Thoracic aorta (tissue), 2 donors: ENCODE results near the gene GKN1. TPM values are rescaled to one million over a fixed set of nuclear protein-coding genes. Genes with fewer than 3 reads are reported as not detected.
A peak's percentile ranks its signal among the peaks of the same experiment; 100 is the strongest.

ENCODE experiments used
- ATAC-seq: fragments of 150-250 bp; one replicate; pipeline ENCODE4 v1.8.0; 2017; ENCODE audit warnings: low read depth; ENCODE audit not compliant: insufficient number of reproducible peaks, low FRiP score
- DNase-seq: peaks from one replicate; pipeline ENCODE4 v3.0.0-alpha.2; 2020; ENCODE audit warnings: low spot score
- H3K27ac ChIP-seq, 2 donors: fragments of 200-600 bp; sonication (generic); 1 replicate in 1 of 2; 2 replicates in 1 of 2; pipeline ENCODE4 v1.5.1; 2016; ENCODE audit warnings: mild to moderate bottlenecking in 2 of 2, moderate library complexity in 2 of 2
- H3K27me3 ChIP-seq: fragments of 200-600 bp; sonication (generic); replicated peaks from 2 replicates; pipeline ENCODE4 v1.6.0; 2016; ENCODE audit warnings: mild to moderate bottlenecking; ENCODE audit not compliant: insufficient read depth
- H3K36me3 ChIP-seq: fragments of 200-600 bp; sonication (generic); one replicate; pipeline ENCODE4 v1.5.1; 2016
- H3K4me1 ChIP-seq, 2 donors: fragments of 200-600 bp; sonication (generic); 1 replicate in 1 of 2; 2 replicates in 1 of 2; pipeline versions ENCODE4 v1.5.1 to v1.6.0; 2016; ENCODE audit warnings: low read depth in 2 of 2, mild to moderate bottlenecking in 1 of 2; ENCODE audit not compliant: control insufficient read depth in 1 of 2
- H3K4me3 ChIP-seq: fragments of 200-600 bp; sonication (generic); 2 replicates; pipeline ENCODE4 v1.5.1; 2016; ENCODE audit warnings: mild to moderate bottlenecking
- H3K9me3 ChIP-seq: fragments of 200-600 bp; sonication (generic); 2 replicates; pipeline ENCODE4 v1.5.1; 2016
- total RNA-seq, 2 donors: library from RNA; depleted of rRNA; stranded (reverse); fragments of >200 nt; gene quantifications; one replicate each; pipeline versions ENCODE4 v1.1.0 to v1.2.3, GENCODE V29; 2016
- TF ChIP-seq, protein P1 (sequence below): fragments of 200-600 bp; sonication (generic); IDR thresholded peaks from one replicate; pipeline ENCODE4 v1.5.1; 2019; ENCODE audit warnings: antibody characterized with exemption

Gene GKN1
- total RNA-seq, result 10 to 100 TPM in 1 of 2 donors, not detected in 1; 20.7 TPM

DNA sequence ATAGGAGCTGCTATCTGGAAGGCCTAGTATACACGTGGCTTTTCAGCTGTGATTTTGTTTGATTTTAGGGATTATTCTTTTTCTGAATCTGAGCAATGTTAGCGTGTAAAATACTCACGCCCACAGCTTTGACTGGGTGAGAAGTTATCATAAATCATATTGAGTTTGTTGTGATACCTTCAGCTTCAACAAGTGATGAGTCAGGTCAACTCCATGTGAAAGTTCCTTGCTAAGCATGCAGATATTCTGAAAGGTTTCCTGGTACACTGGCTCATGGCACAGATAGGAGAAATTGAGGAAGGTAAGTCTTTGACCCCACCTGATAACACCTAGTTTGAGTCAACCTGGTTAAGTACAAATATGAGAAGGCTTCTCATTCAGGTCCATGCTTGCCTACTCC is at the start of gene GKN1:
TSS of gene GKN1 (plus strand) at position 386 of the 400 bp plus-strand sequence. CDS start 42 bp downstream, outside the sequence.
- TF ChIP-seq, protein P1, sequence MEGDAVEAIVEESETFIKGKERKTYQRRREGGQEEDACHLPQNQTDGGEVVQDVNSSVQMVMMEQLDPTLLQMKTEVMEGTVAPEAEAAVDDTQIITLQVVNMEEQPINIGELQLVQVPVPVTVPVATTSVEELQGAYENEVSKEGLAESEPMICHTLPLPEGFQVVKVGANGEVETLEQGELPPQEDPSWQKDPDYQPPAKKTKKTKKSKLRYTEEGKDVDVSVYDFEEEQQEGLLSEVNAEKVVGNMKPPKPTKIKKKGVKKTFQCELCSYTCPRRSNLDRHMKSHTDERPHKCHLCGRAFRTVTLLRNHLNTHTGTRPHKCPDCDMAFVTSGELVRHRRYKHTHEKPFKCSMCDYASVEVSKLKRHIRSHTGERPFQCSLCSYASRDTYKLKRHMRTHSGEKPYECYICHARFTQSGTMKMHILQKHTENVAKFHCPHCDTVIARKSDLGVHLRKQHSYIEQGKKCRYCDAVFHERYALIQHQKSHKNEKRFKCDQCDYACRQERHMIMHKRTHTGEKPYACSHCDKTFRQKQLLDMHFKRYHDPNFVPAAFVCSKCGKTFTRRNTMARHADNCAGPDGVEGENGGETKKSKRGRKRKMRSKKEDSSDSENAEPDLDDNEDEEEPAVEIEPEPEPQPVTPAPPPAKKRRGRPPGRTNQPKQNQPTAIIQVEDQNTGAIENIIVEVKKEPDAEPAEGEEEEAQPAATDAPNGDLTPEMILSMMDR, result no peak
- ATAC-seq, result no peak

GRCh38 chr2:68925295-68925896 is 49.0 kb upstream of the GKN1 start:
- Histone ChIP-seq H3K27me3 (no peaks in the 10 kb centered on the region), H3K4me3 (no peak overlapping the region), H3K36me3 (no peaks in the 10 kb centered on the region), H3K9me3 (no peaks in the 10 kb centered on the region), H3K27ac (no peak overlapping the region), H3K4me1 (peaks cover 0 to 3% of the 10 kb centered on the region in 2 donors)
- ATAC-seq (no peak), DNase-seq (no peak)
- TF ChIP-seq, protein P1, result peak; percentile 94

More for the DNA sequence above, at the start of gene GKN1:
- Histone ChIP-seq H3K36me3 (no peaks in the 10 kb centered on the region), H3K27me3 (no peaks in the 10 kb centered on the region), H3K9me3 (no peaks in the 10 kb centered on the region), H3K4me1 (peaks cover 6 to 32% of the 10 kb centered on the region in 2 donors), H3K27ac (no peak within 1 kb of the TSS), H3K4me3 (no peak within 1 kb of the TSS)
- no peak for DNase-seq

- TF ChIP-seq, protein P1, result no peak
- Histone ChIP-seq H3K27me3 (no peaks in the 10 kb centered on the region), H3K4me1 (peaks cover 0 to 3% of the 10 kb centered on the region in 2 donors), H3K9me3 (no peaks in the 10 kb centered on the region), H3K4me3 (no peak overlapping the region), H3K36me3 (no peaks in the 10 kb centered on the region), H3K27ac (no peak overlapping the region)
- ATAC-seq (no peak), DNase-seq (no peak)
Observed at GRCh38 chr2:68926796-68927195, 47.6 kb upstream of the GKN1 start.

DNA sequence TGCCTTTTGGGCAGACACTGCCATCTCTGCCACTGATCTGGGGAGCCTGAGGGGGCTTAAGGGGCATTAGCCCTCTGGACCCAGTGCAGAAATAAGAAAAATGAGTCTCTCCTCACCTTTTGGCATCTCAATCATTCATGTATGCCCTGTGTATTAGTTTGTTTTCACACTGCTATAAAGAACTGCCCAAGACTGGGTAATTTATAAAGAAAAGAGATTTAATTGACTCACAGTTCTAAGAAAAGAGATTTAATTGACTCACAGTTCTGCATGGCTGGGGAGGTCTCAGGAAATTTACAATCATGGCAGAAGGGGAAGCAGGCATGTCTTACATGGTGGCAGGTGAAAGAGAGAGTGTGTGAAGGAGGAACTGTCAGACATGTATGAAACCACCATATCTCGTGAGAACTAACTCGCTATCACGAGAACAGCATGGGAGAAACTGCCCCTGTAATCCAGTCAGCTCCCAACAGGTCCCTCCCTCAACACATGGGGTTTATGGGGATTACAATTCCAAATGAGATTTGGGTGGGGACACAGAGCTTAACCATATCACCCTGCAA is 43.2 kb upstream of the GKN1 start:
- no peak for DNase-seq
- H3K4me3 ChIP-seq, result no peak overlapping the region
- ATAC-seq, result no peak
- H3K9me3 ChIP-seq, result no peaks in the 10 kb centered on the region
- H3K27ac ChIP-seq, result no peak overlapping the region
- H3K36me3 ChIP-seq, result no peaks in the 10 kb centered on the region
- H3K27me3 ChIP-seq, result no peaks in the 10 kb centered on the region
- peaks cover 0 to 5% of the 10 kb centered on the region in 2 donors for H3K4me1 ChIP-seq
- TF ChIP-seq, protein P1, result no peak

- ATAC-seq, result no peak
- peaks cover 0 to 11% of the 10 kb centered on the region in 2 donors for H3K4me1 ChIP-seq
- no peaks in the 10 kb centered on the region for H3K27me3 ChIP-seq
- H3K4me3 ChIP-seq, result no peak overlapping the region
- no peaks in the 10 kb centered on the region for H3K9me3 ChIP-seq
- no peak overlapping the region for H3K27ac ChIP-seq
- DNase-seq, result no peak
- TF ChIP-seq, protein P1, result no peak
- no peaks in the 10 kb centered on the region for H3K36me3 ChIP-seq
Observed at GRCh38 chr2:68931799-68932198, 42.6 kb upstream of the GKN1 start.
